Suppressor macrophage treated with lipopolysaccharide for 1 hour (primary cell): ENCODE measurements around the gene CAPZA3.
"Not testable (repeated sequence)": the region's sequence is repeated elsewhere in the genome, so short reads cannot be mapped to it uniquely, and the experiment has no call there.

Experiments used
- DNase-seq, 3 donors: peaks; one replicate each; pipeline ENCODE4 v3.0.0-alpha.2; 2020 to 2022

The CAPZA3 gene

DNA sequence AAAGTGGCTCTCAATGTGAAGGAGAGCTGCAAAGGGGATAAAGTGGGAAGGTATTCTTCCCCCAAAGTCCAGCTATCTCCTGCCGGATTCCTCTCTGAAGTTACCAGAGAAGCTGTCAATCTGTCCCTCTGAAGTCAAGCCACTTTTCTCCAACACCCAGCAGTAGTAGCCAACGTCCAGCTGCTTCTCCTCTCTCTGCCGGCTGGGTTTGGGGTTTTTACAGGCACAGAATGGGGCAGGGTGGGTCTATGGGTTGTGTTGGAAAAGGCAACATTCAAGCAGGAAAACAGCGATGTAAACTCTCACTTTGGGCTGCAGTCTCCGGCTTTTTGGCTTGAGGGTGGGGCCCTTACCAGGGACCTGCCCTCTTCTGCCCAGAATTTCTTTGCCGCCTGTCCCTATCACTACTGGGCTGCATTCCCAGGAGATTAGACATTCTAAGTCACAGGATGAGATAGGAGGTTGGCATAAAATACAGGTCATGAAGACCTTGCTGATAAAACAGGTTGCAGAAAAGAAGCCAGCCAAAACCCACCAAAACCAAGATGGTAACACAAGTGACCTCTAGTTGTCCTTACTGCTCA lies 16.3 kb downstream of the CAPZA3 start:
- no peak for DNase-seq

DNA sequence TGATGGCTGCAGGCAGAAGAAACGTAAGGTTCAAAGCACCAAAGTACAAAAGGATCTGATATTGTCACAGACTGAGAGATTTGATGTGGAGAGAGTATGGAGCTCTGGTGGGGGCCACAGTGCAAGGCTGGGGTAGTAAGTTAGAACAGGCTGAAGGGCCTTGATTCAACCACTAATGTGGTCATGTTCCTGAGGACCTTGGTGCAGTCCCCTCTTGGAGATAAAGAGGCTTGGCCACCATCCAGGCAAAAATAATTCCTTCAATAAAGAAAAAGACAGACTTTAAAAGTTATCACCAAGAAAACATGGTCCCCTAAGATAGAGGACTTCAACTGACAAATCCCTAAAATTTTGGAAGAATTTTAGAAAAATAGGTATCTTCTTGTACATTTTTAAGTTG lies 17.4 kb downstream of the CAPZA3 start:
- no peak for DNase-seq

DNA sequence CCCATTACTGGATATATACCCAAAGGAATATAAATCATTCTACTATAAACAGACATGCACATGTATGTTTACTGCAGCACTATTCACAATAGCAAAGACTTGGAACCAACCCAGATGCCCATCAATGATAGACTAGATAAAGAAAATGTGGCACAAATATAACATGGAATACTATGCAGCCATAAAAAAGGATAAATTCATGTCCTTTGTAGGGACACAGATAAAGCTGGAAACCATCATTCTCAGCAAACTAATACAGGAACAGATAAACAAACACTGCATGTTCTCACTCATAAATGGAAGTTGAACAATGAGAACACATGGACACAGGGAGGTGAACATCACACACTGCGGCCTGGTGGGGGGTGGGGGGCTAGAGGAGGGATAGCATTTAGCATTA lies 28.6 kb downstream of the CAPZA3 start:
- DNase-seq: not testable (repeated sequence)

DNA sequence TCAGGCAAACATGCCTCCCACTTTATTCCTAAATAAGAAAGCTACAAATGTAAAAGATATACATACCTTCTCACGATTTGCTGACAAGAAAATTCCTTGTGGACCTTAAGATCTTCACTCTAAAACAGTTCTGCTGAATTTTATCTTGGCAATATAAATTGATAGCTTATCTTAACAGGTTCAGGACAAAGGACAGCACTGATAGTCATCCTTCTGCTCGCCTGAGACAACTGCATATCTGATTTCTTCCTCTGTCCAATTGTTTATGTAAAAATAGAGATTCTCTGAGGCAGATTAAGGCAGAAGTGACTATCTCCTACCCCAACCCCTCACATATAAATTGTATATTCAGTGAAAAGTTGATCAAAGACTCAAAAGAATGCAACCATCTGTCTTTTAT lies 44.9 kb downstream of the CAPZA3 start:
- no peak for DNase-seq

DNA sequence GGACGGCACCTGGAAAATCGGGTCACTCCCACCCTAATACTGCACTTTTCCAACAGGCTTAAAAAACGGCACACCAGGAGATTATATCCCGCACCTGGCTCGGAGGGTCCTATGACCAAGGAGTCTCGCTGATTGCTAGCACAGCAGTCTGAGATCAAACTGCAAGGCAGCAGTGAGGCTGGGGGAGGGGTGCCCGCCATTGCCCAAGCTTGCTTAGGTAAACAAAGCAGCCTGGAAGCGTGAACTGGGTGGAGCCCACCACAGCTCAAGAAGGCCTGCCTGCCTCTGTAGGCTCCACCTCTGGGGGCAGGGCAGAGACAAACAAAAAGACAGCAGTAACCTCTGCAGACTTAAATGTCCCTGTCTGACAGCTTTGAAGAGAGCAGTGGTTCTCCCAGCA lies 47.5 kb downstream of the CAPZA3 start:
- DNase-seq: not testable (repeated sequence)
